ENCODE data around the gene FBXO21.

- TF ChIP-seq, protein P1, sequence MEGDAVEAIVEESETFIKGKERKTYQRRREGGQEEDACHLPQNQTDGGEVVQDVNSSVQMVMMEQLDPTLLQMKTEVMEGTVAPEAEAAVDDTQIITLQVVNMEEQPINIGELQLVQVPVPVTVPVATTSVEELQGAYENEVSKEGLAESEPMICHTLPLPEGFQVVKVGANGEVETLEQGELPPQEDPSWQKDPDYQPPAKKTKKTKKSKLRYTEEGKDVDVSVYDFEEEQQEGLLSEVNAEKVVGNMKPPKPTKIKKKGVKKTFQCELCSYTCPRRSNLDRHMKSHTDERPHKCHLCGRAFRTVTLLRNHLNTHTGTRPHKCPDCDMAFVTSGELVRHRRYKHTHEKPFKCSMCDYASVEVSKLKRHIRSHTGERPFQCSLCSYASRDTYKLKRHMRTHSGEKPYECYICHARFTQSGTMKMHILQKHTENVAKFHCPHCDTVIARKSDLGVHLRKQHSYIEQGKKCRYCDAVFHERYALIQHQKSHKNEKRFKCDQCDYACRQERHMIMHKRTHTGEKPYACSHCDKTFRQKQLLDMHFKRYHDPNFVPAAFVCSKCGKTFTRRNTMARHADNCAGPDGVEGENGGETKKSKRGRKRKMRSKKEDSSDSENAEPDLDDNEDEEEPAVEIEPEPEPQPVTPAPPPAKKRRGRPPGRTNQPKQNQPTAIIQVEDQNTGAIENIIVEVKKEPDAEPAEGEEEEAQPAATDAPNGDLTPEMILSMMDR (IDR thresholded peaks at IDR 0.05): peak in 2 of 4 experiments; percentile 45 to 70
- no peak for TF ChIP-seq POLR2A (IDR thresholded peaks at IDR 0.05)
- TF ChIP-seq POLR2AphosphoS5 (IDR thresholded peaks at IDR 0.05): no peak
These were observed 46.3 kb upstream of the FBXO21 start for GRCh38 chr12:117236456-117237001.
